Caki2 (cell line): ENCODE results near the gene URB1. TPM values are rescaled to one million over a fixed set of nuclear protein-coding genes. Genes with fewer than 3 reads are reported as not detected.
"Not testable (repeated sequence)": the region's sequence is repeated elsewhere in the genome, so short reads cannot be mapped to it uniquely, and the experiment has no call there.

Source experiments
- DNase-seq: peaks from one replicate; pipeline ENCODE4 v3.0.0-alpha.2; 2015; ENCODE audit warnings: low read depth
- in situ Hi-C: cut with HindIII; loops from 2 replicates; pipeline ENCODE4 v1.10.0; 2016; ENCODE audit warnings: low sequenced_read_pairs, low pct_unique_long_range_greater_than_20kb, mixed read lengths
- total RNA-seq: library from RNA; depleted of rRNA; stranded (reverse); fragments of >200 nt; shearing (Covaris generic); gene quantifications from 2 replicates; pipeline ENCODE4 v1.2.3, GENCODE V29; 2014; ENCODE audit warnings: low replicate concordance; rRNA removed

The URB1 gene
- total RNA-seq, result 9.6 TPM in 2 replicates

GRCh38 chr21:32392880-32393676 is at the start of gene URB1:
TSS of gene URB1 (minus strand) at chr21:32393012. CDS start at chr21:32392910, 102 bp downstream.
- in situ Hi-C loops, result no loop called here
- peak; percentile 84 for DNase-seq

- in situ Hi-C loops, result no loop called here
- DNase-seq, result no peak
Observed at GRCh38 chr21:32437729-32438128, 44.9 kb upstream of the URB1 start.

- DNase-seq, result not testable (repeated sequence)
Observed at GRCh38 chr21:32432982-32433660, 40.3 kb upstream of the URB1 start.

GRCh38 chr21:32427958-32428623 is 35.3 kb upstream of the URB1 start:
- no peak for DNase-seq
- in situ Hi-C loops, result no loop called here

More at GRCh38 chr21:32432982-32433660, 40.3 kb upstream of the URB1 start:
- in situ Hi-C loops, result not testable (repeated sequence)

GRCh38 chr21:32426592-32427051 is 33.8 kb upstream of the URB1 start:
- in situ Hi-C loops, result no loop called here
- DNase-seq, result no peak

- DNase-seq, result no peak
- in situ Hi-C loops, result no loop called here
Observed at GRCh38 chr21:32426066-32426465, 33.3 kb upstream of the URB1 start.

- in situ Hi-C loops, result no loop called here
- no peak for DNase-seq
Observed at GRCh38 chr21:32425628-32426027, 32.8 kb upstream of the URB1 start.

GRCh38 chr21:32424674-32425073 is 31.9 kb upstream of the URB1 start:
- in situ Hi-C loops, result no loop called here
- DNase-seq, result no peak

- in situ Hi-C loops, result no loop called here
- no peak for DNase-seq
Observed at GRCh38 chr21:32424191-32424535, 31.4 kb upstream of the URB1 start.

GRCh38 chr21:32423320-32424190 is 30.7 kb upstream of the URB1 start:
- in situ Hi-C loops, result no loop called here
- no peak for DNase-seq

- in situ Hi-C loops, result no loop called here
- no peak for DNase-seq
Observed at GRCh38 chr21:32422064-32422463, 29.3 kb upstream of the URB1 start.

GRCh38 chr21:32418146-32418545 is 25.3 kb upstream of the URB1 start:
- no peak for DNase-seq
- in situ Hi-C loops, result no loop called here

GRCh38 chr21:32415451-32416398 is 22.9 kb upstream of the URB1 start:
- in situ Hi-C loops, result no loop called here
- no peak for DNase-seq

- DNase-seq, result no peak
Observed at GRCh38 chr21:32414579-32415358, 22.0 kb upstream of the URB1 start.

GRCh38 chr21:32413697-32414578 is 21.1 kb upstream of the URB1 start:
- in situ Hi-C loops, result no loop called here
- no peak for DNase-seq

More at GRCh38 chr21:32414579-32415358, 22.0 kb upstream of the URB1 start:
- in situ Hi-C loops, result no loop called here
